K562 (cell line): ENCODE results near the gene EFEMP2. TPM values are rescaled to one million over a fixed set of nuclear protein-coding genes. Genes with fewer than 3 reads are reported as not detected.

Source experiments
- ATF7 ChIP-seq: fragments of 450-650 bp; IDR thresholded peaks from 2 replicates; pipeline ENCODE4 v1.7.1; 2014; ENCODE audit warnings: mild to moderate bottlenecking, moderate library complexity
- CHD1 ChIP-seq: fragments of 200-600 bp; sonication (generic); IDR thresholded peaks from one replicate; pipeline ENCODE4 v1.6.1; 2012; ENCODE audit warnings: mild to moderate bottlenecking, moderate library complexity, low read length, inconsistent platforms
- CREB1 ChIP-seq, 2 experiments: sonication (generic) in 1 of 2; formaldehyde crosslinking in 1 of 2; IDR thresholded peaks; 2 replicates each; pipeline versions ENCODE4 v1.6.1 to v1.8.0; 2012 to 2022; ENCODE audit warnings: inconsistent platforms in 1 of 2, mild to moderate bottlenecking in 1 of 2, missing genetic modification reagents in 1 of 2, moderate library complexity in 1 of 2
- DDX20 ChIP-seq: fragments of 450-650 bp; IDR thresholded peaks from 2 replicates; pipeline ENCODE4 v1.6.1; 2016; ENCODE audit warnings: missing genetic modification characterization, low read depth, mild to moderate bottlenecking, missing compliant biosample characterization, moderate library complexity
- E2F6 ChIP-seq, 2 experiments: IDR thresholded peaks; 2 replicates each; pipeline ENCODE4 v1.6.1; 2011; ENCODE audit warnings: borderline replicate concordance in 1 of 2, control low read depth in 1 of 2, low read depth in 1 of 2, low read length in 1 of 2, mild to moderate bottlenecking in 1 of 2, mixed read lengths in 1 of 2, moderate library complexity in 1 of 2; ENCODE audit not compliant: insufficient read depth in 1 of 2, insufficient read length in 1 of 2, poor library complexity in 1 of 2, severe bottlenecking in 1 of 2; ENCODE audit errors: extremely low read depth in 1 of 2
- ERF ChIP-seq: fragments of 450-650 bp; formaldehyde crosslinking; IDR thresholded peaks from 2 replicates; pipeline ENCODE4 v1.4.0; 2020; ENCODE audit warnings: mild to moderate bottlenecking, mixed read lengths
- GABPB2 ChIP-seq: fragments of 250-450 bp; sonication (Bioruptor Pico); conservative IDR thresholded peaks from 2 replicates; pipeline ENCODE4 v1.5.1; 2021; ENCODE audit warnings: mild to moderate bottlenecking
- HIVEP1 ChIP-seq: fragments of 250-450 bp; sonication (Bioruptor Pico); IDR thresholded peaks from 2 replicates; pipeline ENCODE4 v1.4.0; 2020; ENCODE audit warnings: mild to moderate bottlenecking
- NEUROD1 ChIP-seq: fragments of 150-350 bp; IDR thresholded peaks from 2 replicates; pipeline ENCODE4 v1.6.1; 2014; ENCODE audit warnings: borderline replicate concordance, low read length, low read depth; ENCODE audit not compliant: partially characterized antibody
- NRF1 ChIP-seq, 2 experiments: fragments of 450-650 bp; IDR thresholded peaks in 1 of 2; conservative IDR thresholded peaks in 1 of 2; 2 replicates each; pipeline ENCODE4 v1.6.1; 2014; ENCODE audit warnings: mild to moderate bottlenecking in 2 of 2
- PHF20 ChIP-seq: fragments of 450-650 bp; IDR thresholded peaks from 2 replicates; pipeline ENCODE4 v1.6.1; 2018; ENCODE audit not compliant: partially characterized antibody
- SAFB ChIP-seq: fragments of 200-400 bp; formaldehyde crosslinking; IDR thresholded peaks from 2 replicates; pipeline ENCODE4 v1.6.1; 2017; ENCODE audit warnings: low read depth, low read length, borderline replicate concordance
- TARDBP ChIP-seq: fragments of 450-650 bp; IDR thresholded peaks from 2 replicates; pipeline ENCODE4 v1.6.1; 2016
- TFAM ChIP-seq: fragments of 250-450 bp; sonication (Bioruptor Pico); conservative IDR thresholded peaks from 2 replicates; pipeline ENCODE4 v1.5.0; 2021; ENCODE audit warnings: mild to moderate bottlenecking, moderate library complexity
- TGIF2 ChIP-seq: sonication (generic); formaldehyde crosslinking; IDR thresholded peaks from 2 replicates; pipeline ENCODE4 v1.8.1; 2022; ENCODE audit warnings: mild to moderate bottlenecking, missing genetic modification reagents, moderate library complexity
- USF1 ChIP-seq: sonication (generic); formaldehyde crosslinking; IDR thresholded peaks from 2 replicates; pipeline ENCODE4 v1.9.0; 2022; ENCODE audit warnings: mild to moderate bottlenecking, missing genetic modification reagents
- ZBTB43 ChIP-seq: sonication (generic); formaldehyde crosslinking; IDR thresholded peaks from 2 replicates; pipeline ENCODE4 v1.8.0; 2023; ENCODE audit warnings: mild to moderate bottlenecking, missing genetic modification reagents
- ZFP1 ChIP-seq: fragments of 450-650 bp; formaldehyde crosslinking; IDR thresholded peaks from 2 replicates; pipeline ENCODE4 v1.4.0; 2020; ENCODE audit warnings: mild to moderate bottlenecking, mixed read lengths
- ZNF174 ChIP-seq: fragments of 250-450 bp; sonication (Bioruptor Pico); IDR thresholded peaks from 2 replicates; pipeline ENCODE4 v1.4.0; 2020; ENCODE audit warnings: mild to moderate bottlenecking
- ZNF197 ChIP-seq: fragments of 200-800 bp; sonication (Bioruptor generic); IDR thresholded peaks from 2 replicates; pipeline ENCODE4 v1.6.1; 2016; ENCODE audit warnings: low read depth, missing genetic modification characterization, missing compliant biosample characterization
- ZNF511 ChIP-seq: sonication (generic); formaldehyde crosslinking; IDR thresholded peaks from 2 replicates; pipeline ENCODE4 v1.8.0; 2022; ENCODE audit warnings: mild to moderate bottlenecking, missing genetic modification reagents
- ZNF561 ChIP-seq: fragments of 450-650 bp; formaldehyde crosslinking; conservative IDR thresholded peaks from 2 replicates; pipeline ENCODE4 v1.4.0; 2020; ENCODE audit warnings: mild to moderate bottlenecking, moderate library complexity
- ZNF766 ChIP-seq: fragments of 200-800 bp; sonication (Bioruptor generic); conservative IDR thresholded peaks from 2 replicates; pipeline ENCODE4 v1.6.1; 2016; ENCODE audit warnings: missing genetic modification characterization, missing compliant biosample characterization
- ZNF830 ChIP-seq: fragments of 250-450 bp; sonication (Bioruptor Pico); IDR thresholded peaks from 2 replicates; pipeline ENCODE4 v1.5.0; 2021; ENCODE audit warnings: mild to moderate bottlenecking
- polyA plus RNA-seq, 8 experiments: library from polyadenylated mRNA; depleted of rRNA in 4 of 8; stranded (reverse) in 5 of 8; unstranded in 3 of 8; fragments of >200 nt; fragmentation: Nextera tagmentation in 2 of 8; fragmentation: Illumina TruSeq in 1 of 8; extraction: Ambion mirVana in 2 of 8; extraction: Trizol in 1 of 8; gene quantifications; 2 replicates each; pipeline versions ENCODE4 v1.2.1 to v1.2.3, GENCODE V29; 2011 to 2014; ENCODE audit warnings: inconsistent platforms in 1 of 8, missing spikeins in 1 of 8
- total RNA-seq, 7 experiments: library from RNA; depleted of rRNA in 6 of 7; stranded (reverse); fragments of >200 nt in 6 of 7; fragmentation: Illumina TruSeq in 2 of 7; extraction: Trizol in 2 of 7; gene quantifications; 2 replicates each; pipeline versions ENCODE4 v1.2.1 to v1.2.3, GENCODE V29; 2011 to 2021; ENCODE audit warnings: low replicate concordance in 1 of 7

EFEMP2 gene
- total and polyA plus RNA-seq, 9 of the 15 experiments (the other 6 are each of a cell fraction or from before 2014, with no cell fraction given), result 0.07 to 2.9 (median 0.69) TPM; not detected in 1

GRCh38 chr11:65873318-65874156 lies 937 bp upstream of the EFEMP2 start (continued):
- 0 out of 2 replicates have a peak, but pooled peaks have one; percentile 22 for TF ChIP-seq ZNF511
- TF ChIP-seq ERF (CRISPR knock-in tag), result no peak
- peak; percentile 16 for TF ChIP-seq NEUROD1
- no peak for TF ChIP-seq ZNF197
- peak; percentile 93 for TF ChIP-seq USF1 (CRISPR knock-in tag)
- no peak for TF ChIP-seq ZNF830 (CRISPR knock-in tag)
- no peak for TF ChIP-seq TFAM (CRISPR knock-in tag)
- TF ChIP-seq TARDBP, result 0 out of 2 replicates have a peak, but pooled peaks have one; percentile 40
- peak; percentile 58; the same call in 1 of the 2 replicates for TF ChIP-seq ATF7
- no peak for TF ChIP-seq TGIF2 (CRISPR knock-in tag)
- TF ChIP-seq ZBTB43 (CRISPR knock-in tag), result no peak
- TF ChIP-seq GABPB2 (CRISPR knock-in tag), result no peak
- 0 out of 2 replicates have a peak, but pooled peaks have one; percentile 46 for TF ChIP-seq CREB1 (IDR thresholded peaks at IDR 0.05)
- no peak; the same call in 1 of the 2 replicates for TF ChIP-seq CREB1 (CRISPR knock-in tag; IDR thresholded peaks at IDR 0.05)
- no peak for TF ChIP-seq CHD1
- peak; percentile 86 for TF ChIP-seq HIVEP1 (CRISPR knock-in tag)
- TF ChIP-seq DDX20, result no peak
- TF ChIP-seq ZNF561 (CRISPR knock-in tag), result no peak
- peak; percentile 61; the same call in 1 of the 2 replicates for TF ChIP-seq SAFB
- TF ChIP-seq NRF1 (conservative IDR thresholded peaks at IDR 0.05 in 1 of 2, IDR thresholded peaks at IDR 0.05 in 1 of 2), result peak; percentile 71 to 76
- peak; percentile 20 for TF ChIP-seq PHF20
- peak; percentile 28 to 76 for TF ChIP-seq E2F6 (IDR thresholded peaks at IDR 0.05; ENCODE audit: borderline replicate concordance in 1 of 2, extremely low read depth in 1 of 2, insufficient read depth in 1 of 2, insufficient read length in 1 of 2, low read depth in 1 of 2, low read length in 1 of 2, poor library complexity in 1 of 2, severe bottlenecking in 1 of 2)
- TF ChIP-seq ZNF766 (CRISPR knock-in tag), result no peak
- no peak for TF ChIP-seq ZNF174 (CRISPR knock-in tag)
- TF ChIP-seq ZFP1 (CRISPR knock-in tag), result no peak
